NCI-H460 (cell line): ENCODE results near the gene ABCC10. TPM values are rescaled to one million over a fixed set of nuclear protein-coding genes. Genes with fewer than 3 reads are reported as not detected.
"Not testable (repeated sequence)": the region's sequence is repeated elsewhere in the genome, so short reads cannot be mapped to it uniquely, and the experiment has no call there.

Source experiments
- DNase-seq: peaks from one replicate; pipeline ENCODE4 v3.0.0-alpha.2; 2016; ENCODE audit warnings: low read depth; ENCODE audit errors: extremely low read depth
- polyA plus RNA-seq: library from polyadenylated mRNA; depleted of rRNA; stranded (reverse); fragments of >200 nt; gene quantifications from 2 replicates; pipeline ENCODE4 v1.2.3, GENCODE V29; 2014; cell fraction: nucleus; rRNA removed
- total RNA-seq: library from RNA; depleted of rRNA; stranded (reverse); fragments of >200 nt; shearing (Covaris generic); gene quantifications from 2 replicates; pipeline ENCODE4 v1.2.3, GENCODE V29; 2014; rRNA removed

Gene ABCC10
- total RNA-seq = 6.9 and 9.1 TPM in 2 replicates
- polyA plus RNA-seq = 19.3 and 22.2 TPM in 2 replicates

- peak; percentile 88 for DNase-seq
Measured at GRCh38 chr6:43427406-43428111, at the start of gene ABCC10. TSS of gene ABCC10 (plus strand) at chr6:43427541. CDS start at chr6:43427979, 438 bp downstream.

GRCh38 chr6:43377710-43378229 lies 49.6 kb upstream of the ABCC10 start:
- no peak for DNase-seq

- DNase-seq = no peak
Measured at GRCh38 chr6:43378631-43379030, 48.7 kb upstream of the ABCC10 start.

GRCh38 chr6:43380858-43381257 lies 46.5 kb upstream of the ABCC10 start:
- not testable (repeated sequence) for DNase-seq

- DNase-seq = no peak
Measured at GRCh38 chr6:43383021-43383667, 44.2 kb upstream of the ABCC10 start.

- no peak for DNase-seq
Measured at GRCh38 chr6:43386492-43386891, 40.8 kb upstream of the ABCC10 start.

GRCh38 chr6:43389730-43390295 lies 37.5 kb upstream of the ABCC10 start:
- no peak for DNase-seq

- DNase-seq = not testable (repeated sequence)
Measured at GRCh38 chr6:43390753-43391439, 36.4 kb upstream of the ABCC10 start.

GRCh38 chr6:43391440-43392031 lies 35.8 kb upstream of the ABCC10 start:
- DNase-seq = no peak

GRCh38 chr6:43393133-43393532 lies 34.2 kb upstream of the ABCC10 start:
- DNase-seq = not testable (repeated sequence)

- no peak for DNase-seq
Measured at GRCh38 chr6:43393602-43394001, 33.7 kb upstream of the ABCC10 start.

GRCh38 chr6:43394982-43395381 lies 32.4 kb upstream of the ABCC10 start:
- no peak for DNase-seq

GRCh38 chr6:43395776-43396175 lies 31.6 kb upstream of the ABCC10 start:
- no peak for DNase-seq

GRCh38 chr6:43396408-43397149 lies 30.8 kb upstream of the ABCC10 start:
- no peak for DNase-seq

- no peak for DNase-seq
Measured at GRCh38 chr6:43399932-43400487, 27.3 kb upstream of the ABCC10 start.

- DNase-seq = no peak
Measured at GRCh38 chr6:43401730-43402129, 25.6 kb upstream of the ABCC10 start.

GRCh38 chr6:43402820-43403219 lies 24.5 kb upstream of the ABCC10 start:
- DNase-seq = no peak

GRCh38 chr6:43405354-43405753 lies 22.0 kb upstream of the ABCC10 start:
- no peak for DNase-seq

GRCh38 chr6:43407296-43407695 lies 20.0 kb upstream of the ABCC10 start:
- no peak for DNase-seq

- DNase-seq = no peak
Measured at GRCh38 chr6:43408259-43408658, 19.1 kb upstream of the ABCC10 start.
